Tibial nerve (tissue), 4 donors: Measurements from ENCODE around the gene BGLAP.

Experiments used
- EP300 ChIP-seq, 2 donors: sonication (generic); formaldehyde crosslinking; IDR thresholded peaks; one replicate each; pipeline ENCODE4 v1.6.1; 2017; ENCODE audit warnings: antibody characterized with exemption in 2 of 2, mild to moderate bottlenecking in 1 of 2
- POLR2A ChIP-seq, 2 donors: fragments of 450-650 bp; IDR thresholded peaks; one replicate each; pipeline ENCODE4 v1.6.1; 2017; ENCODE audit warnings: antibody characterized with exemption in 2 of 2, mild to moderate bottlenecking in 2 of 2, moderate library complexity in 2 of 2
- TF ChIP-seq, protein P1 (sequence below), 5 experiments: fragments of 200-600 bp in 3 of 5; fragments of 450-650 bp in 2 of 5; sonication (generic) in 3 of 5; IDR thresholded peaks; one replicate each; pipeline ENCODE4 v1.5.1; 2016 to 2019; ENCODE audit warnings: antibody characterized with exemption in 5 of 5, mild to moderate bottlenecking in 3 of 5, moderate library complexity in 2 of 5

DNA sequence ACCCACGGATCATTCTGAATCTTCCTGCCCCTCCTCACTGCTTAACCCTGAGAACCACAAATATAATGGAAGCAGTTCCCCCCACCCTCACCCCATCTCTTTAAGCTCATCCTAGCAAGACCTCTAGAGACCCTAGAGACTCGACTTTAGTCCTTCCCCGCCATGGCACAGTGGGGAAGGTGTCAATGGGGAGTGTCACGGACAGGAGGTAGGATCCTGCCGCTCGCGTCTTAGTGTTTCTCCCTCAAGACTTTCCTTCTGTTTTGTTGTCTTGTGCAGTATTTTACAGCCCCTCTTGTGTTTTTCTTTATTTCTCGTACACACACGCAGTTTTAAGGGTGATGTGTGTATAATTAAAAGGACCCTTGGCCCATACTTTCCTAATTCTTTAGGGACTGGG lies 29.9 kb upstream of the BGLAP start:
- TF ChIP-seq, protein P1, sequence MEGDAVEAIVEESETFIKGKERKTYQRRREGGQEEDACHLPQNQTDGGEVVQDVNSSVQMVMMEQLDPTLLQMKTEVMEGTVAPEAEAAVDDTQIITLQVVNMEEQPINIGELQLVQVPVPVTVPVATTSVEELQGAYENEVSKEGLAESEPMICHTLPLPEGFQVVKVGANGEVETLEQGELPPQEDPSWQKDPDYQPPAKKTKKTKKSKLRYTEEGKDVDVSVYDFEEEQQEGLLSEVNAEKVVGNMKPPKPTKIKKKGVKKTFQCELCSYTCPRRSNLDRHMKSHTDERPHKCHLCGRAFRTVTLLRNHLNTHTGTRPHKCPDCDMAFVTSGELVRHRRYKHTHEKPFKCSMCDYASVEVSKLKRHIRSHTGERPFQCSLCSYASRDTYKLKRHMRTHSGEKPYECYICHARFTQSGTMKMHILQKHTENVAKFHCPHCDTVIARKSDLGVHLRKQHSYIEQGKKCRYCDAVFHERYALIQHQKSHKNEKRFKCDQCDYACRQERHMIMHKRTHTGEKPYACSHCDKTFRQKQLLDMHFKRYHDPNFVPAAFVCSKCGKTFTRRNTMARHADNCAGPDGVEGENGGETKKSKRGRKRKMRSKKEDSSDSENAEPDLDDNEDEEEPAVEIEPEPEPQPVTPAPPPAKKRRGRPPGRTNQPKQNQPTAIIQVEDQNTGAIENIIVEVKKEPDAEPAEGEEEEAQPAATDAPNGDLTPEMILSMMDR (IDR thresholded peaks at IDR 0.05), result no peak
- no peak for TF ChIP-seq POLR2A (IDR thresholded peaks at IDR 0.05)
- no peak for TF ChIP-seq EP300 (IDR thresholded peaks at IDR 0.05)
